HEK293 (cell line): ENCODE data around the gene HMCN1.

Experiments used
- CTCF ChIA-PET: fragments of 350-600 bp; formaldehyde crosslinking; extraction: SDS; loops from one replicate; lab custom pipeline; 2021; ENCODE audit warnings: antibody characterized with exemption; lab: Yijun Ruan, JAX
- POLR2A ChIA-PET: fragments of 300-600 bp; formaldehyde crosslinking; extraction: SDS; loops from one replicate; lab custom pipeline; 2020; ENCODE audit warnings: antibody characterized with exemption, inconsistent platforms; lab: Yijun Ruan, JAX
- H3K27ac ChIP-seq: fragments of 200-500 bp; sonication (Bioruptor generic); 2 replicates; pipeline ENCODE4 v1.5.1; 2014; ENCODE audit warnings: low read depth, low read length, control low read depth, inconsistent platforms; ENCODE audit errors: extremely low read depth
- H3K36me3 ChIP-seq, 2 experiments: fragments of 200-500 bp in 1 of 2; sonication (Bioruptor generic) in 1 of 2; 1 replicate in 1 of 2; 2 replicates in 1 of 2; pipeline ENCODE4 v1.5.1; 2014 to 2017; ENCODE audit warnings: inconsistent platforms in 2 of 2, low read length in 2 of 2; ENCODE audit not compliant: control insufficient read depth in 2 of 2, insufficient read depth in 1 of 2
- H3K4me1 ChIP-seq: fragments of 200-500 bp; sonication (Bioruptor generic); 2 replicates; pipeline ENCODE4 v1.5.1; 2014; ENCODE audit warnings: mild to moderate bottlenecking, low read length, inconsistent platforms; ENCODE audit not compliant: control insufficient read depth, insufficient read depth
- H3K4me3 ChIP-seq: 2 replicates; pipeline ENCODE4 v1.5.1; 2011; ENCODE audit warnings: low read depth, mild to moderate bottlenecking, control low read depth, low read length, moderate library complexity
- H3K9me3 ChIP-seq: fragments of 200-500 bp; sonication (Bioruptor generic); 2 replicates; pipeline ENCODE4 v1.5.1; 2014; ENCODE audit warnings: low read depth, low read length, inconsistent platforms; ENCODE audit not compliant: control insufficient read depth, insufficient read depth
- EGR2 ChIP-seq: fragments of 450-650 bp; formaldehyde crosslinking; IDR thresholded peaks from 2 replicates; pipeline ENCODE4 v1.5.1; 2016; ENCODE audit warnings: low read depth, missing biosample characterization, missing genetic modification characterization
- FEZF1 ChIP-seq: fragments of 450-650 bp; formaldehyde crosslinking; IDR thresholded peaks from 2 replicates; pipeline ENCODE4 v1.5.1; 2016; ENCODE audit warnings: missing biosample characterization, missing genetic modification characterization
- HOXA7 ChIP-seq: sonication (generic); formaldehyde crosslinking; IDR thresholded peaks from 2 replicates; pipeline ENCODE4 v1.8.1; 2022; ENCODE audit warnings: missing genetic modification reagents, borderline replicate concordance
- KLF1 ChIP-seq: fragments of 450-650 bp; formaldehyde crosslinking; IDR thresholded peaks from 2 replicates; pipeline ENCODE4 v1.5.1; 2016; ENCODE audit warnings: missing biosample characterization, missing genetic modification characterization
- SETDB1 ChIP-seq: IDR thresholded peaks from one replicate; pipeline ENCODE4 v1.6.1; 2017; ENCODE audit warnings: mild to moderate bottlenecking, low read length, moderate library complexity, mixed read lengths; ENCODE audit not compliant: insufficient read length
- SP3 ChIP-seq: fragments of 450-650 bp; formaldehyde crosslinking; IDR thresholded peaks from 2 replicates; pipeline ENCODE4 v1.5.1; 2016; ENCODE audit warnings: missing biosample characterization, missing genetic modification characterization
- TCF7L2 ChIP-seq: IDR thresholded peaks from 2 replicates; pipeline ENCODE4 v1.6.1; 2011; ENCODE audit warnings: low read depth, mild to moderate bottlenecking, inconsistent platforms, low read length, moderate library complexity, borderline replicate concordance
- ZBTB11 ChIP-seq: fragments of 450-650 bp; formaldehyde crosslinking; conservative IDR thresholded peaks from 2 replicates; pipeline ENCODE4 v1.5.1; 2016; ENCODE audit warnings: low read depth, missing biosample characterization, missing genetic modification characterization
- ZBTB20 ChIP-seq: fragments of 450-650 bp; formaldehyde crosslinking; IDR thresholded peaks from 2 replicates; pipeline ENCODE4 v1.5.1; 2016; ENCODE audit warnings: missing biosample characterization, missing genetic modification characterization
- ZFP3 ChIP-seq: fragments of 450-650 bp; formaldehyde crosslinking; IDR thresholded peaks from 2 replicates; pipeline ENCODE4 v1.5.1; 2016; ENCODE audit warnings: low read depth, missing biosample characterization, missing genetic modification characterization
- ZNF335 ChIP-seq: fragments of 450-650 bp; formaldehyde crosslinking; conservative IDR thresholded peaks from 2 replicates; pipeline ENCODE4 v1.5.1; 2016; ENCODE audit warnings: missing biosample characterization, missing genetic modification characterization
- ZNF48 ChIP-seq: fragments of 450-650 bp; formaldehyde crosslinking; IDR thresholded peaks from 2 replicates; pipeline ENCODE4 v1.5.1; 2016; ENCODE audit warnings: missing biosample characterization, missing genetic modification characterization
- ZNF514 ChIP-seq: fragments of 450-650 bp; formaldehyde crosslinking; IDR thresholded peaks from 2 replicates; pipeline ENCODE4 v1.5.1; 2016; ENCODE audit warnings: missing biosample characterization, missing genetic modification characterization
- ZNF548 ChIP-seq: fragments of 450-650 bp; formaldehyde crosslinking; IDR thresholded peaks from 2 replicates; pipeline ENCODE4 v1.5.1; 2016; ENCODE audit warnings: missing biosample characterization, missing genetic modification characterization
- ZNF549 ChIP-seq: fragments of 450-650 bp; IDR thresholded peaks from 2 replicates; pipeline ENCODE4 v1.5.1; 2018; ENCODE audit warnings: missing biosample characterization, missing genetic modification characterization, mild to moderate bottlenecking, inconsistent platforms, moderate library complexity
- ZNF571 ChIP-seq: fragments of 450-650 bp; formaldehyde crosslinking; IDR thresholded peaks from 2 replicates; pipeline ENCODE4 v1.5.0; 2017; ENCODE audit warnings: missing biosample characterization, missing genetic modification characterization
- ZNF639 ChIP-seq: fragments of 450-650 bp; formaldehyde crosslinking; IDR thresholded peaks from 2 replicates; pipeline ENCODE4 v1.5.1; 2016; ENCODE audit warnings: missing biosample characterization, missing genetic modification characterization
- ZNF658 ChIP-seq: fragments of 450-650 bp; formaldehyde crosslinking; IDR thresholded peaks from 2 replicates; pipeline ENCODE4; 2016; ENCODE audit warnings: missing biosample characterization, missing genetic modification characterization
- ZNF776 ChIP-seq: fragments of 450-650 bp; formaldehyde crosslinking; IDR thresholded peaks from 2 replicates; pipeline ENCODE4 v1.5.0; 2017; ENCODE audit warnings: missing biosample characterization, missing genetic modification characterization, borderline replicate concordance
- ZSCAN18 ChIP-seq: fragments of 450-650 bp; formaldehyde crosslinking; IDR thresholded peaks from 2 replicates; pipeline ENCODE4 v1.5.1; 2016; ENCODE audit warnings: missing biosample characterization, missing genetic modification characterization
- ZXDB ChIP-seq: fragments of 450-650 bp; formaldehyde crosslinking; IDR thresholded peaks from 2 replicates; pipeline ENCODE4 v1.5.1; 2016; ENCODE audit warnings: missing biosample characterization, missing genetic modification characterization
- TF ChIP-seq, protein P1 (sequence below): fragments of 450-650 bp; formaldehyde crosslinking; IDR thresholded peaks from 2 replicates; pipeline ENCODE4 v1.5.1; 2016; ENCODE audit warnings: missing biosample characterization, missing genetic modification characterization
- TF ChIP-seq, protein P2 (sequence below): fragments of 450-650 bp; formaldehyde crosslinking; IDR thresholded peaks from 2 replicates; pipeline ENCODE4 v1.5.0; 2017; ENCODE audit warnings: missing biosample characterization, missing genetic modification characterization, borderline replicate concordance
- TF ChIP-seq, protein P3 (sequence below): fragments of 450-650 bp; formaldehyde crosslinking; IDR thresholded peaks from 2 replicates; pipeline ENCODE4 v1.5.1; 2016; ENCODE audit warnings: missing biosample characterization, missing genetic modification characterization
- TF ChIP-seq, protein P4 (sequence below): fragments of 450-650 bp; formaldehyde crosslinking; IDR thresholded peaks from 2 replicates; pipeline ENCODE4 v1.5.1; 2016; ENCODE audit warnings: missing biosample characterization, missing genetic modification characterization

Gene HMCN1

GRCh38 chr1:185862235-185862634 is 128.0 kb downstream of the HMCN1 start:
- Histone ChIP-seq H3K4me1 (0 out of 2 replicates have a peak, but pooled peaks cover 4% of the 10 kb centered on the region), H3K4me3 (no peak overlapping the region), H3K27ac (no peak overlapping the region), H3K9me3 (no peaks in the 10 kb centered on the region), H3K36me3 (no peaks in the 10 kb centered on the region)
- ChIA-PET CTCF (no interaction called here), POLR2A (no interaction called here)
- TF ChIP-seq TCF7L2 (peak; percentile 93), ZBTB11 (tag by site-specific recombination) (no peak), ZNF335 (tag by site-specific recombination) (no peak), ZNF514 (tag by site-specific recombination) (no peak), SP3 (tag by site-specific recombination) (peak; percentile 28; the same call in 1 of the 2 replicates), ZSCAN18 (tag by site-specific recombination) (no peak), HOXA7 (CRISPR knock-in tag) (no peak), ZXDB (tag by site-specific recombination) (peak; percentile 83), ZNF571 (no peak), ZNF639 (no peak), EGR2 (tag by site-specific recombination) (peak; percentile 34; the same call in 1 of the 2 replicates), SETDB1 (no peak), ZNF549 (tag by site-specific recombination) (no peak), ZNF48 (tag by site-specific recombination) (no peak), ZBTB20 (no peak), ZFP3 (tag by site-specific recombination) (no peak), ZNF776 (tag by site-specific recombination) (no peak), ZNF658 (tag by site-specific recombination) (no peak), KLF1 (tag by site-specific recombination) (no peak), ZNF548 (tag by site-specific recombination) (no peak), FEZF1 (tag by site-specific recombination) (peak; percentile 45)
- TF ChIP-seq, protein P1, sequence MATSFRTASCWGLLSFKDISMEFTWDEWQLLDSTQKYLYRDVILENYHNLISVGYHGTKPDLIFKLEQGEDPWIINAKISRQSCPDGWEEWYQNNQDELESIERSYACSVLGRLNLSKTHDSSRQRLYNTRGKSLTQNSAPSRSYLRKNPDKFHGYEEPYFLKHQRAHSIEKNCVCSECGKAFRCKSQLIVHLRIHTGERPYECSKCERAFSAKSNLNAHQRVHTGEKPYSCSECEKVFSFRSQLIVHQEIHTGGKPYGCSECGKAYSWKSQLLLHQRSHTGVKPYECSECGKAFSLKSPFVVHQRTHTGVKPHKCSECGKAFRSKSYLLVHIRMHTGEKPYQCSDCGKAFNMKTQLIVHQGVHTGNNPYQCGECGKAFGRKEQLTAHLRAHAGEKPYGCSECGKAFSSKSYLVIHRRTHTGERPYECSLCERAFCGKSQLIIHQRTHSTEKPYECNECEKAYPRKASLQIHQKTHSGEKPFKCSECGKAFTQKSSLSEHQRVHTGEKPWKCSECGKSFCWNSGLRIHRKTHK, result no peak
- TF ChIP-seq, protein P2, sequence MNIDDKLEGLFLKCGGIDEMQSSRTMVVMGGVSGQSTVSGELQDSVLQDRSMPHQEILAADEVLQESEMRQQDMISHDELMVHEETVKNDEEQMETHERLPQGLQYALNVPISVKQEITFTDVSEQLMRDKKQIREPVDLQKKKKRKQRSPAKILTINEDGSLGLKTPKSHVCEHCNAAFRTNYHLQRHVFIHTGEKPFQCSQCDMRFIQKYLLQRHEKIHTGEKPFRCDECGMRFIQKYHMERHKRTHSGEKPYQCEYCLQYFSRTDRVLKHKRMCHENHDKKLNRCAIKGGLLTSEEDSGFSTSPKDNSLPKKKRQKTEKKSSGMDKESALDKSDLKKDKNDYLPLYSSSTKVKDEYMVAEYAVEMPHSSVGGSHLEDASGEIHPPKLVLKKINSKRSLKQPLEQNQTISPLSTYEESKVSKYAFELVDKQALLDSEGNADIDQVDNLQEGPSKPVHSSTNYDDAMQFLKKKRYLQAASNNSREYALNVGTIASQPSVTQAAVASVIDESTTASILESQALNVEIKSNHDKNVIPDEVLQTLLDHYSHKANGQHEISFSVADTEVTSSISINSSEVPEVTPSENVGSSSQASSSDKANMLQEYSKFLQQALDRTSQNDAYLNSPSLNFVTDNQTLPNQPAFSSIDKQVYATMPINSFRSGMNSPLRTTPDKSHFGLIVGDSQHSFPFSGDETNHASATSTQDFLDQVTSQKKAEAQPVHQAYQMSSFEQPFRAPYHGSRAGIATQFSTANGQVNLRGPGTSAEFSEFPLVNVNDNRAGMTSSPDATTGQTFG (tag by site-specific recombination), result no peak
- TF ChIP-seq, protein P3, sequence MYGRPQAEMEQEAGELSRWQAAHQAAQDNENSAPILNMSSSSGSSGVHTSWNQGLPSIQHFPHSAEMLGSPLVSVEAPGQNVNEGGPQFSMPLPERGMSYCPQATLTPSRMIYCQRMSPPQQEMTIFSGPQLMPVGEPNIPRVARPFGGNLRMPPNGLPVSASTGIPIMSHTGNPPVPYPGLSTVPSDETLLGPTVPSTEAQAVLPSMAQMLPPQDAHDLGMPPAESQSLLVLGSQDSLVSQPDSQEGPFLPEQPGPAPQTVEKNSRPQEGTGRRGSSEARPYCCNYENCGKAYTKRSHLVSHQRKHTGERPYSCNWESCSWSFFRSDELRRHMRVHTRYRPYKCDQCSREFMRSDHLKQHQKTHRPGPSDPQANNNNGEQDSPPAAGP (tag by site-specific recombination), result no peak
- TF ChIP-seq, protein P4, sequence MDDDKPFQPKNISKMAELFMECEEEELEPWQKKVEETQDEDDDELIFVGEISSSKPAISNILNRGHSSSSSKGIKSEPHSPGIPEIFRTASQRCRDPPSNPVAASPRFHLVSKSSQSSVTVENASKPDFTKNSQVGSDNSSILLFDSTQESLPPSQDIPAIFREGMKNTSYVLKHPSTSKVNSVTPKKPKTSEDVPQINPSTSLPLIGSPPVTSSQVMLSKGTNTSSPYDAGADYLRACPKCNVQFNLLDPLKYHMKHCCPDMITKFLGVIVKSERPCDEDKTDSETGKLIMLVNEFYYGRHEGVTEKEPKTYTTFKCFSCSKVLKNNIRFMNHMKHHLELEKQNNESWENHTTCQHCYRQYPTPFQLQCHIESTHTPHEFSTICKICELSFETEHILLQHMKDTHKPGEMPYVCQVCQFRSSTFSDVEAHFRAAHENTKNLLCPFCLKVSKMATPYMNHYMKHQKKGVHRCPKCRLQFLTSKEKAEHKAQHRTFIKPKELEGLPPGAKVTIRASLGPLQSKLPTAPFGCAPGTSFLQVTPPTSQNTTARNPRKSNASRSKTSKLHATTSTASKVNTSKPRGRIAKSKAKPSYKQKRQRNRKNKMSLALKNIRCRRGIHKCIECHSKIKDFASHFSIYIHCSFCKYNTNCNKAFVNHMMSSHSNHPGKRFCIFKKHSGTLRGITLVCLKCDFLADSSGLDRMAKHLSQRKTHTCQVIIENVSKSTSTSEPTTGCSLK, result no peak
